CD4-positive, alpha-beta memory T cell (primary cell): ENCODE data around the gene MYLK. TPM values are rescaled to one million over a fixed set of nuclear protein-coding genes. Genes with fewer than 3 reads are reported as not detected.

Experiments used
- CTCF ChIA-PET: fragments of 350-600 bp; sonication (Branson Sonifier 250); formaldehyde crosslinking; loops from one replicate; lab custom pipeline; 2021; ENCODE audit warnings: inconsistent platforms; ENCODE audit not compliant: partially characterized antibody; lab: Charles Lee
- POLR2A ChIA-PET: fragments of 350-600 bp; sonication (Branson Sonifier 250); formaldehyde crosslinking; loops from one replicate; lab custom pipeline; 2021; ENCODE audit not compliant: partially characterized antibody; lab: Charles Lee
- DNase-seq, 5 donors: peaks; one replicate each; pipeline versions ENCODE4 v3.0.0 to v3.0.0-alpha.2; 2020 to 2022; ENCODE audit warnings: mixed read lengths in 1 of 5
- H3K27ac ChIP-seq: one replicate; pipeline ENCODE4 v1.7.0; 2013; ENCODE audit warnings: low read depth, low read length
- H3K27me3 ChIP-seq: 2 replicates; pipeline ENCODE4 v1.7.0; 2013; ENCODE audit warnings: mild to moderate bottlenecking, low read length, moderate library complexity; ENCODE audit not compliant: insufficient read depth
- H3K36me3 ChIP-seq: 2 replicates; pipeline ENCODE4 v1.7.0; 2013; ENCODE audit warnings: mild to moderate bottlenecking, low read length, moderate library complexity; ENCODE audit not compliant: insufficient read depth
- H3K4me1 ChIP-seq: 2 replicates; pipeline ENCODE4 v1.7.0; 2013; ENCODE audit warnings: mild to moderate bottlenecking, low read length, moderate library complexity; ENCODE audit not compliant: insufficient read depth
- H3K4me3 ChIP-seq, 2 donors: one replicate each; pipeline ENCODE4 v1.7.0; 2013; ENCODE audit warnings: low read length in 2 of 2, mild to moderate bottlenecking in 1 of 2
- H3K9me3 ChIP-seq, 2 donors: one replicate each; pipeline ENCODE4 v1.7.0; 2013; ENCODE audit warnings: low read length in 2 of 2, control low read depth in 1 of 2; ENCODE audit not compliant: control insufficient read depth in 1 of 2
- H3K27ac Mint-ChIP-seq, 7 donors: one replicate each; pipeline ENCODE4 v1.8.0; 2020 to 2021; ENCODE audit warnings: mixed read lengths in 7 of 7, mild to moderate bottlenecking in 6 of 7, inconsistent platforms in 3 of 7, moderate library complexity in 3 of 7
- H3K27me3 Mint-ChIP-seq, 2 donors: one replicate each; pipeline ENCODE4 v1.8.0; 2020 to 2021; ENCODE audit warnings: mixed read lengths in 2 of 2
- H3K36me3 Mint-ChIP-seq, 2 donors: one replicate each; pipeline ENCODE4 v1.8.0; 2020 to 2021; ENCODE audit warnings: mixed read lengths in 2 of 2, inconsistent platforms in 1 of 2, mild to moderate bottlenecking in 1 of 2
- H3K4me1 Mint-ChIP-seq, 4 donors: one replicate each; pipeline ENCODE4 v1.8.0; 2020 to 2021; ENCODE audit warnings: mixed read lengths in 4 of 4, mild to moderate bottlenecking in 1 of 4
- H3K4me3 Mint-ChIP-seq, 8 donors: one replicate each; pipeline ENCODE4 v1.8.0; 2020 to 2021; ENCODE audit warnings: mixed read lengths in 8 of 8, mild to moderate bottlenecking in 7 of 8, moderate library complexity in 6 of 8, inconsistent platforms in 3 of 8
- H3K9me3 Mint-ChIP-seq, 8 donors: one replicate each; pipeline ENCODE4 v1.8.0; 2020 to 2021; ENCODE audit warnings: mixed read lengths in 8 of 8, mild to moderate bottlenecking in 5 of 8, inconsistent platforms in 3 of 8, moderate library complexity in 1 of 8
- intact Hi-C: fragments of 100-400 bp; cut with micrococcal nuclease; formaldehyde crosslinking; loops from one replicate; pipeline ENCODE4 v1.15.1; 2023
- polyA plus RNA-seq, 2 donors: library from polyadenylated mRNA; unstranded; fragments of 300-500 nt; fragmentation: Illumina TruSeq; gene quantifications; one replicate each; pipeline ENCODE4 v1.2.3, GENCODE V29; 2021
- total RNA-seq, 2 experiments: library from RNA; stranded (reverse); gene quantifications; one replicate each; pipeline ENCODE4 v1.2.3, GENCODE V29; 2021

The MYLK gene
- total and polyA plus RNA-seq, 4 experiments from 2014 or later: 0.18 TPM; not detected in 3

DNA sequence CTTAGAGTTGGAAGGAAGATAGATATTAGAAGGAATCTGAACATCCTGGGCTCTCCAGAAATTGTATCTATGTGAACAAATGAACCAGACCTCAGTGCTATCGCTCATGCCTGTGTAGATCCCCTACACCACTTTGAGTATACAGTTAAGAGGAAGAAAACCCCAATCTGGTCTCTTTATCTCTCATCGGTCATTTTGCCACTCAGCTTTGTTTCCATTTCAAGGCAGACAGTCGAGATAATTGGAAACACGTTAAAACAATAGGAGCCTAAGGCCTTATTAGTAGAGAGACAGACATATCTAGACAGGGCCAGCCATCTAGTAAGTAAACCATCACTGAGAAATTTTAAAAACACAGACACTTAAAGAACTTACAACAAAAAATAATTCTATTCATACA lies 101.6 kb downstream of the MYLK start:
- peaks cover 0 to 3% (median 0%) of the 10 kb centered on the region in 8 donors for H3K9me3 Mint-ChIP-seq
- Histone ChIP-seq H3K27me3 (no peaks in the 10 kb centered on the region), H3K27ac (no peak overlapping the region), H3K4me3 (no peak overlapping the region), H3K36me3 (no peaks in the 10 kb centered on the region), H3K4me1 (no peaks in the 10 kb centered on the region), H3K9me3 (no peaks in the 10 kb centered on the region)
- no peak overlapping the region for H3K4me3 Mint-ChIP-seq
- CTCF ChIA-PET: no interaction called here
- peaks cover 7 to 8% of the 10 kb centered on the region in 2 donors for H3K27me3 Mint-ChIP-seq
- no peak overlapping the region for H3K27ac Mint-ChIP-seq
- H3K36me3 Mint-ChIP-seq: no peaks in the 10 kb centered on the region
- no peak for DNase-seq
- no peaks in the 10 kb centered on the region for H3K4me1 Mint-ChIP-seq
- intact Hi-C loops: no loop called here
- POLR2A ChIA-PET: no interaction called here

DNA sequence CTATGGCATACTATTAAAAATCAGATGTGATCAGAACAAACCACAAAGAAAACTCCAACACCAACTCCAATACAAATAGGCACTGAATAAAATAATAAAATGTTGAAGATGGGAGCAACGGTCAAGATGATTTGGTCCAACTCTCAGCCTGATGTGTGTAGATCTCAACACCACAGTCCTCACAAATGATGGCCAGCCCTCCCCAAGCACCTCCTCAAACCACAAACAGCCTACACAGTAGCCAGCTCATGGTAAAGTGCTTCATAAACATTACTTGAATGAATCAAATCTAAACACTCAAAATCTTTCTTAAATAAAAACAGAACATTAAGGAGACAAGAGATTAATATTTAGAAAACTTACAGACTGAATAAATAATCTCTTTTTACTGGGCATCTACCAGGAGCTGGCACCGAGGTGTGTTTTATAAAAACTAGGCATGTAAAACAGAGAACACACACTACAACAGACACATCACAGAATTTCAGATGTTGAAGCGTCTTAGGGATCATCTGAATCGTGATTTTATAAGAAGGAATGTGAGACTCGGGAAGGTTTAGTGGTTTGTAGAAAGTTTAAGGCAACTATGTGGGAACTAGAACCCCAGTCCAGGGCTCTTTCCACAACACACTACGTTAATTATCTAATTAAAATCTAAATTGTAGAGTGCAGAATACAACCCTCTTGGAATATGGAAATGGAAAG lies 102.4 kb downstream of the MYLK start:
- Histone ChIP-seq H3K4me1 (no peaks in the 10 kb centered on the region), H3K9me3 (no peaks in the 10 kb centered on the region), H3K4me3 (no peak overlapping the region), H3K36me3 (no peaks in the 10 kb centered on the region), H3K27ac (no peak overlapping the region), H3K27me3 (no peaks in the 10 kb centered on the region)
- intact Hi-C loops: no loop called here
- H3K27ac Mint-ChIP-seq: no peak overlapping the region
- no peak overlapping the region for H3K4me3 Mint-ChIP-seq
- H3K36me3 Mint-ChIP-seq: no peaks in the 10 kb centered on the region
- peaks cover 0 to 3% (median 0%) of the 10 kb centered on the region in 8 donors for H3K9me3 Mint-ChIP-seq
- H3K27me3 Mint-ChIP-seq: peaks cover 5 to 8% of the 10 kb centered on the region in 2 donors
- CTCF ChIA-PET: no interaction called here
- DNase-seq: no peak
- POLR2A ChIA-PET: no interaction called here
- no peaks in the 10 kb centered on the region for H3K4me1 Mint-ChIP-seq

DNA sequence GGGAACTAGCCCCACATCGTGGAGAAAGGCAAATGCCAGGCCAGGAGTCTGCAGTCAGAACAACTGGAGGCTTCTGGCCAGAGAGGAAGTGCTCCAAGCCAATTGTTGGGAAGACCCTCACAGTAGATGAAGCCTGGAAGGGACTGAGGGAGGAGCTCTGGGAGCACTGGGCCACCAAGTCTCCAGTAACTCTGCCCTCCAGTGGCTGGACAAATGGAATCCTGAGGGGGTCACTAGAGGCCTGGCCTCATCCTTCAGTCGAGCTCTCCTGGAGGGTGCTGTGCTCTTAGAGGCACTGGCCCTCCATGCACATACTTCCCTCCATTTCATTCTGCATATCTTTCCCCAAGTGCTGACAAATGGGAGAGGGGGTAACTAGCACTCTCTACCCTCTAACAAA lies 103.0 kb downstream of the MYLK start:
- Mint-ChIP-seq H3K36me3 (no peaks in the 10 kb centered on the region), H3K27ac (no peak overlapping the region), H3K9me3 (peaks cover 0 to 3% (median 0%) of the 10 kb centered on the region in 8 donors), H3K4me3 (no peak overlapping the region), H3K27me3 (peaks cover 5 to 8% of the 10 kb centered on the region in 2 donors), H3K4me1 (no peaks in the 10 kb centered on the region)
- H3K9me3 ChIP-seq: no peaks in the 10 kb centered on the region
- H3K4me1 ChIP-seq: no peaks in the 10 kb centered on the region
- no peak for DNase-seq
- POLR2A ChIA-PET: no interaction called here
- no peak overlapping the region for H3K4me3 ChIP-seq
- CTCF ChIA-PET: no interaction called here
- no peaks in the 10 kb centered on the region for H3K36me3 ChIP-seq
- H3K27ac ChIP-seq: no peak overlapping the region
- intact Hi-C loops: no loop called here
- no peaks in the 10 kb centered on the region for H3K27me3 ChIP-seq

GRCh38 chr3:123780656-123781055 lies 103.5 kb downstream of the MYLK start:
- Histone ChIP-seq H3K4me1 (no peaks in the 10 kb centered on the region), H3K9me3 (no peaks in the 10 kb centered on the region), H3K27ac (no peak overlapping the region), H3K4me3 (no peak overlapping the region), H3K27me3 (no peaks in the 10 kb centered on the region), H3K36me3 (no peaks in the 10 kb centered on the region)
- H3K27ac Mint-ChIP-seq: no peak overlapping the region
- no peak overlapping the region for H3K4me3 Mint-ChIP-seq
- ChIA-PET CTCF (no interaction called here), POLR2A (no interaction called here)
- H3K36me3 Mint-ChIP-seq: no peaks in the 10 kb centered on the region
- H3K9me3 Mint-ChIP-seq: peaks cover 0 to 3% (median 0%) of the 10 kb centered on the region in 8 donors
- H3K4me1 Mint-ChIP-seq: no peaks in the 10 kb centered on the region
- H3K27me3 Mint-ChIP-seq: peaks cover 5 to 8% of the 10 kb centered on the region in 2 donors
- intact Hi-C loops: no loop called here
- no peak for DNase-seq

- CTCF ChIA-PET: no interaction called here
- no peaks in the 10 kb centered on the region for H3K4me1 ChIP-seq
- Mint-ChIP-seq H3K27me3 (peaks cover 5 to 6% of the 10 kb centered on the region in 2 donors), H3K36me3 (no peaks in the 10 kb centered on the region), H3K9me3 (peaks cover 0 to 2% (median 0%) of the 10 kb centered on the region in 8 donors), H3K27ac (no peak overlapping the region), H3K4me3 (no peak overlapping the region), H3K4me1 (no peaks in the 10 kb centered on the region)
- H3K36me3 ChIP-seq: no peaks in the 10 kb centered on the region
- no peaks in the 10 kb centered on the region for H3K9me3 ChIP-seq
- DNase-seq: no peak
- POLR2A ChIA-PET: no interaction called here
- H3K27me3 ChIP-seq: no peaks in the 10 kb centered on the region
- no peak overlapping the region for H3K4me3 ChIP-seq
- H3K27ac ChIP-seq: no peak overlapping the region
- intact Hi-C loops: no loop called here
These were observed 104.4 kb downstream of the MYLK start for GRCh38 chr3:123779655-123780231.

- POLR2A ChIA-PET: no interaction called here
- H3K36me3 Mint-ChIP-seq: no peaks in the 10 kb centered on the region
- DNase-seq: no peak
- no peak overlapping the region for H3K27ac Mint-ChIP-seq
- CTCF ChIA-PET: no interaction called here
- Histone ChIP-seq H3K27ac (no peak overlapping the region), H3K9me3 (no peaks in the 10 kb centered on the region), H3K36me3 (no peaks in the 10 kb centered on the region), H3K27me3 (no peaks in the 10 kb centered on the region), H3K4me3 (no peak overlapping the region), H3K4me1 (no peaks in the 10 kb centered on the region)
- intact Hi-C loops: no loop called here
- H3K4me1 Mint-ChIP-seq: no peaks in the 10 kb centered on the region
- H3K9me3 Mint-ChIP-seq: no peaks in the 10 kb centered on the region
- no peak overlapping the region for H3K4me3 Mint-ChIP-seq
- peaks cover 5 to 6% of the 10 kb centered on the region in 2 donors for H3K27me3 Mint-ChIP-seq
These were observed 105.0 kb downstream of the MYLK start for GRCh38 chr3:123778991-123779622.

DNA sequence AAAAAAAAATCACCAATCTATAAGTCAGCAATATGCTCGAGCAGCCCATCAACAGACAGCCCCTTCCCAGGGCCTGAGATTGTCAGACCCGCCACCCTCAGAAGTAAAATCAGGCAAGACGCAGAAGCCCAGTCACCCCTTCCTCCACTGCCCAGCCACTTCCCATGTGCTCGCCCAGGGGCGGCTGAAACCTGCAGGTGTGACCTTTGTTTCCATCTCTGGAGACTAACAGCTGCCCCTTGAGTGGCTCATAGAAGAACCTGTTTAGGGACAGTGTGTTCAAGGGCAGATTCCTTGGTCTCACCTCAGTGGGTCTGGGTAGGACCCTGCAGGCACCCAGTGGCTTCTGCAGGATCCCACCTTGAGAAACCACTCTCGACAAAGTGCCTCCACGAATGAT lies 105.6 kb downstream of the MYLK start:
- Histone ChIP-seq H3K9me3 (no peaks in the 10 kb centered on the region), H3K27ac (no peak overlapping the region), H3K4me1 (no peaks in the 10 kb centered on the region), H3K36me3 (no peaks in the 10 kb centered on the region), H3K27me3 (no peaks in the 10 kb centered on the region), H3K4me3 (no peak overlapping the region)
- no peak overlapping the region for H3K27ac Mint-ChIP-seq
- POLR2A ChIA-PET: no interaction called here
- no peaks in the 10 kb centered on the region for H3K36me3 Mint-ChIP-seq
- no peak overlapping the region for H3K4me3 Mint-ChIP-seq
- no peak for DNase-seq
- CTCF ChIA-PET: no interaction called here
- H3K4me1 Mint-ChIP-seq: no peaks in the 10 kb centered on the region
- intact Hi-C loops: no loop called here
- H3K27me3 Mint-ChIP-seq: peaks cover 4 to 5% of the 10 kb centered on the region in 2 donors
- no peaks in the 10 kb centered on the region for H3K9me3 Mint-ChIP-seq
